NOMO-1 treated with DMSO at 0.1 percent for 48 hours (cell line): ENCODE measurements around the gene POLR1E.

ENCODE experiments used
- DNase-seq: peaks from one replicate; lab custom pipeline; 2025; ENCODE audit not compliant: unreplicated experiment; lab: John Stamatoyannopoulos, UW

POLR1E gene

GRCh38 chr9:37531699-37532098, 46.0 kb downstream of the POLR1E start:
- no peak for DNase-seq

DNA sequence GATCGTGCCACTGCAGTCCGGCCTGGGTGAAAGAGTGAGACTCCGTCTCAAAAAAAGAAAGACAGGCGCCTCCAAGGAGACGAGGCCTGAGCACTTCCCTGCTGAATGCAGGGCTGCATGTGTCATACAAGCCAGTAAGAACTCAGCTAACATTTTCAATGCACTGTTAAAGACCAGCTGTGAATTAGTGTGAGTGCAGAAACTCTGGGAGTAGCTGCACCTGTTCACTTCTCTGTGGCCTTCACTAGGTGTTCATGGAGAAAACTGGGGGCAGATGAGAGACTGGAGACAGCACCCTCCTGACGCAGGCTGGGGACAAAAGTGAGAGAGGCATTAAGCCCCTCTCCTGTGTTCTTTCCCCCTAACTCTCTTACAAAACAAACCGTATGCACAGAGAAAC, 48.7 kb downstream of the POLR1E start:
- no peak for DNase-seq

- DNase-seq = no peak
Measured at GRCh38 chr9:37534901-37535300, 49.2 kb downstream of the POLR1E start.

DNA sequence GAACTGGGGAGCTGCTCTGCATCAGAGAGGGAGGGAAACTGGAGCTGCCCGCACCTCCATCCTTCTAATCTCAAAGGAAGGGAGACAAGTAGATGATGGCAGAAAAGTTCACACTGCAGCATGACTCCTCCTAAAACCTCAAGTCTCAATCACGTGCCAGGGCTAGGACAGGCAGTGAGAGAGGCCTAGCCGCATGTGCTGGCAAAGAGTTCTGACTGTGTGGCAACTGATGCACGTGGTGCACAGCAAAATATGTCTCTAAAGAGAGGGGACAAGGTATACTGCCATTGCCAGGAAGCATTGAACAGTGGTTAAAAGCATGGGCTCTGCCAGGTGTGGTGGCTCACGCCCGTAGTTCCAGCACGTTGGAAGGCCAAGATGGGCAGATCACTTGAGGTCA, 52.4 kb downstream of the POLR1E start:
- DNase-seq = no peak

DNA sequence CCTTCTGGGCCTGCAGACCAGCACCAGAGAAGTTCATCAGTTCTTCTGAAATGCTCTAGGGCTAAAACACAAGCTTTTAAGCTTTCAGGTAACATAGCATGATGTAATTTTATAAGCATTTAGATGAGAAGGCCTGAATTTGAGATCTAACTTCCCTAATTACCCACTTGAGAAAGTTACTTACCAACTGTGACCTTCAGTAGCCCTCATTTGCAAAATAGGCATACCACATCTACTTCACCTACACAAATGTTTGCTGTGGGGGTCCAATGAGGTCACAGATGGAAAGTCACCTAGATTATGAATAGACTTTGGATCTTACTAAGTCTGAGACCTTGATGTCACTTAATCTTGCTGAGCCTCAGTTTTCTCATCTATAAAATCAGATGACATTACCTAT, 53.9 kb downstream of the POLR1E start:
- DNase-seq = no peak

- no peak for DNase-seq
Measured at GRCh38 chr9:37540634-37541033, 54.9 kb downstream of the POLR1E start.

DNA sequence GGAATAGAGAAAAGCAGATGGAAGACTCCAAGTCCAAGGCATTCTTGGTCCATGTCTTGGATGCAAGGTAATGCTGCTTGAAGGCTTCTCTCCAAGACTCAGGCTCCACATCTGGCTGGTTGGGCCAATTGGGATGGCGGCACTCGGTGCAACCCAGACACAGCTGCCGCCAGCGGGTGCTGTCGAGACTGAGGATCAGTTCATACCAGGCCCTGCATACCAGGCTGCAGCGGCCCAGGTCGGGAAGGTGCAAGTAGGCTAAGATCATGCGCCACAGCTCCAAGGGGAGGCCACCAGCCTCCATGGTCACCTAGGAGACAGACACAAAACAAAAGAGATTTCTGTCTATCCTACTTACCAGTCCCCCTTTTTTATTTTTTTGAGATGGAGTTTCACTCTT, 55.7 kb downstream of the POLR1E start:
- DNase-seq = no peak

GRCh38 chr9:37542488-37542887, 56.7 kb downstream of the POLR1E start:
- DNase-seq = no peak

- no peak for DNase-seq
Measured at GRCh38 chr9:37542895-37543294, 57.1 kb downstream of the POLR1E start.

DNA sequence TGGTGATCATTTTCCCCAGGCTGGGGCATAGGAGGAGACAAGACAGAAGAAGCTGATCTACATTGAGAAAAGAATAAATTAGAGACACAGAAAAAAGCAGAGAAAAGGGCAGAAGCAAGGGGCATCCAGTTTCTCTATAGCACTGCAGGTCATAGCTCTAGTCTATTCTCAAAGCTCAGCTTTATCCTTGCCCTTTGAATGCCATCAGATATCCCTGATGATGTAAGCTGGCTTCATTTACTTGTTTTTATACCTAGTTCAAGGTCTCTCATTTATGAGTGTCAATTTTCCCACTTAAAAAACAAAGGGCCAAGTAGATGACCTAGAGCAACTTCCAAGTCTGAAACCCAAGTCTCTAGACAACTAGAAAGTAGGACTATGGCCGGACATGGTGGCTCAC, 57.7 kb downstream of the POLR1E start:
- no peak for DNase-seq

- DNase-seq = no peak
Measured at GRCh38 chr9:37547328-37547878, 61.7 kb downstream of the POLR1E start.

DNA sequence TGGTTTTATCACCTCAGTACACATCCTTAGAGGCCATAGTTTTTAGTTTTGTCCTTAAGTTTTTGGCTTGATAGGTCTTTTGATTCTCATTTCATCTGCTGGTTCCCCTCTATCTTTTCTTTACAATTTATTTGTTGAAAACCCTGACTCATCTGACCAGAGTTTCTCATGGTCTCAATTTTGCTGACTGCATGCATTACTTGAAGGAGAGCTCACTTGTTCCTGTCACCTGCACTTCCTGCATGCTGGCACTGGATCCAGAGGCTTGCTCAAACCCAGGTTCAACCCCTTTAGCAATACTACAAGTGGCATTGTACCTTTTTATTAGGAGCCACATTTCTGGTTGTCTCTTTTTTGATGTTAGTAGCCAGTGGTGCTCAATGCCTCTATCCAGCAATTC, 63.8 kb downstream of the POLR1E start:
- DNase-seq = no peak

DNA sequence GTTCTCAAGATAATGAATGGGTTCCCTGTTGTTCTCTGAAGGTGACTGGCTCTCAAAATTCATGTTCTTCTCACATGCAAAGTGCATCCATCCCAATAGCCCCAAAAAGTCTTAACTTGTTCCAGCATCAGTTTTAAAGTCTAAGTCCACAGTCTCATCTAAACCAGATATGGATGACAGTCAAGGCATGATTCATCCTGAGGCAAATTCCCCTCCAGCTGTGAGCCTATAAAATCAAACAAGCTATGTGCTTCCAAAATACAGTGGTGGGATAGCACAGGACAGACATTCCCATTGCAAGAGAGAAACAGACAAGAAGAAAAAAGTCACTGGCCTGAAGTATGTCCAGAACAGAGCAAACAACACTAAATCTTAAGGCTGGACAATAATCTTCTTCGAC, 65.0 kb downstream of the POLR1E start:
- DNase-seq = no peak

DNA sequence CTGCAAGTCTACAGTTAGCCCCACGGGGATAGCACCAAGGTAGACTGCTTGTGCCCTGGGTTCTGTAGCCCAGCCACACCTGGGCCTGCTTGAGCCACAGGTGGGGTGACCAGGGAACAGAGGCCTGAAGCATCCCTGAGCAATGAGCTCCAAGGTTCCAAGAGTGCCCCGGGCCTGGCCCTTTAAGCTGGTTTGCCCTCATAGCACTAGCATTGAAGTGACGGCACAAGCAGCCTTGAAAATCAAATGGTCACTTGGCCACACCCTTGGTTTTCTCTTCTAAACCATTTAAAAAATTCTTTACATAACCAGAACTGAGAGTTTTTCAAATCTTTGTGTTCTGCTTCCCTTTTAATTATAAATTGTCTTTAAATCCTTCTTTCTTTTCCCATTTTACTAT, 65.7 kb downstream of the POLR1E start:
- no peak for DNase-seq

GRCh38 chr9:37551888-37552287, 66.1 kb downstream of the POLR1E start:
- peak; percentile 4 for DNase-seq
